ENCODE measurements around the gene PPP2R5C. TPM values are rescaled to one million over a fixed set of nuclear protein-coding genes. Genes with fewer than 3 reads are reported as not detected.

The PPP2R5C gene
- polyA plus RNA-seq, 1 donor from 2014 or later: 111 TPM

GRCh38 chr14:101856536-101856935 lies 95.0 kb downstream of the PPP2R5C start:
- Histone ChIP-seq H3F3A (ENCODE audit: insufficient read depth, low read length, poor library complexity, severe bottlenecking) (no peaks in the 10 kb centered on the region), H4K20me1 (ENCODE audit: insufficient read depth) (no peaks in the 10 kb centered on the region), H3K79me2 (replicated peaks; ENCODE audit: insufficient read depth, low read length) (peaks cover 29% of the 10 kb centered on the region), H3K9ac (ENCODE audit: low read length) (no peak overlapping the region), H3K27ac (ENCODE audit: low read length) (no peak overlapping the region), H2AFZ (ENCODE audit: low read depth, low read length) (no peak overlapping the region), H3K9me3 (ENCODE audit: low read length) (no peaks in the 10 kb centered on the region), H3K4me3 (ENCODE audit: low read length) (no peak overlapping the region), H3K9me2 (ENCODE audit: insufficient read depth, low read length) (no peaks in the 10 kb centered on the region), H3K36me3 (ENCODE audit: insufficient read depth, low read length) (peaks cover 17% of the 10 kb centered on the region), H3K27me3 (ENCODE audit: insufficient read depth, low read depth, low read length) (no peaks in the 10 kb centered on the region), H3K4me2 (ENCODE audit: low read length) (no peak overlapping the region)
- TF ChIP-seq, protein P1, sequence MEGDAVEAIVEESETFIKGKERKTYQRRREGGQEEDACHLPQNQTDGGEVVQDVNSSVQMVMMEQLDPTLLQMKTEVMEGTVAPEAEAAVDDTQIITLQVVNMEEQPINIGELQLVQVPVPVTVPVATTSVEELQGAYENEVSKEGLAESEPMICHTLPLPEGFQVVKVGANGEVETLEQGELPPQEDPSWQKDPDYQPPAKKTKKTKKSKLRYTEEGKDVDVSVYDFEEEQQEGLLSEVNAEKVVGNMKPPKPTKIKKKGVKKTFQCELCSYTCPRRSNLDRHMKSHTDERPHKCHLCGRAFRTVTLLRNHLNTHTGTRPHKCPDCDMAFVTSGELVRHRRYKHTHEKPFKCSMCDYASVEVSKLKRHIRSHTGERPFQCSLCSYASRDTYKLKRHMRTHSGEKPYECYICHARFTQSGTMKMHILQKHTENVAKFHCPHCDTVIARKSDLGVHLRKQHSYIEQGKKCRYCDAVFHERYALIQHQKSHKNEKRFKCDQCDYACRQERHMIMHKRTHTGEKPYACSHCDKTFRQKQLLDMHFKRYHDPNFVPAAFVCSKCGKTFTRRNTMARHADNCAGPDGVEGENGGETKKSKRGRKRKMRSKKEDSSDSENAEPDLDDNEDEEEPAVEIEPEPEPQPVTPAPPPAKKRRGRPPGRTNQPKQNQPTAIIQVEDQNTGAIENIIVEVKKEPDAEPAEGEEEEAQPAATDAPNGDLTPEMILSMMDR (IDR thresholded peaks at IDR 0.05; ENCODE audit: poor library complexity, severe bottlenecking): no peak
- TF ChIP-seq POLR2AphosphoS5 (IDR thresholded peaks at IDR 0.05) (no peak), MXI1 (conservative IDR thresholded peaks at IDR 0.05; ENCODE audit: poor library complexity, severe bottlenecking) (no peak), EZH2 (IDR thresholded peaks at IDR 0.05; ENCODE audit: borderline replicate concordance, insufficient read depth, low read length, poor library complexity, severe bottlenecking) (no peak), SMC3 (conservative IDR thresholded peaks at IDR 0.05; ENCODE audit: poor library complexity) (no peak)

GRCh38 chr14:101857226-101857625 lies 95.7 kb downstream of the PPP2R5C start:
- H3K9ac ChIP-seq (ENCODE audit: low read length): no peak overlapping the region
- peaks cover 17% of the 10 kb centered on the region for H3K36me3 ChIP-seq (ENCODE audit: insufficient read depth, low read length)
- H3K9me2 ChIP-seq (ENCODE audit: insufficient read depth, low read length): no peaks in the 10 kb centered on the region
- H3K79me2 ChIP-seq (replicated peaks; ENCODE audit: insufficient read depth, low read length): peaks cover 29% of the 10 kb centered on the region
- H3F3A ChIP-seq (ENCODE audit: insufficient read depth, low read length, poor library complexity, severe bottlenecking): no peaks in the 10 kb centered on the region
- H3K4me2 ChIP-seq (ENCODE audit: low read length): no peak overlapping the region
- no peaks in the 10 kb centered on the region for H4K20me1 ChIP-seq (ENCODE audit: insufficient read depth)
- no peaks in the 10 kb centered on the region for H3K9me3 ChIP-seq (ENCODE audit: low read length)
- TF ChIP-seq SMC3 (conservative IDR thresholded peaks at IDR 0.05; ENCODE audit: poor library complexity) (no peak), POLR2AphosphoS5 (IDR thresholded peaks at IDR 0.05) (no peak), RAD21 (conservative IDR thresholded peaks at IDR 0.05) (no peak), MXI1 (conservative IDR thresholded peaks at IDR 0.05; ENCODE audit: poor library complexity, severe bottlenecking) (no peak), TAF1 (IDR thresholded peaks at IDR 0.05; ENCODE audit: low read depth) (no peak), EP300 (conservative IDR thresholded peaks at IDR 0.05; ENCODE audit: poor library complexity, severe bottlenecking) (no peak), REST (IDR thresholded peaks at IDR 0.05; ENCODE audit: borderline replicate concordance) (no peak), EZH2 (IDR thresholded peaks at IDR 0.05; ENCODE audit: borderline replicate concordance, insufficient read depth, low read length, poor library complexity, severe bottlenecking) (no peak)
- TF ChIP-seq, protein P1 (IDR thresholded peaks at IDR 0.05; ENCODE audit: poor library complexity, severe bottlenecking): no peak
- H3K27me3 ChIP-seq (ENCODE audit: insufficient read depth, low read depth, low read length): no peaks in the 10 kb centered on the region
- no peak overlapping the region for H3K27ac ChIP-seq (ENCODE audit: low read length)
- H3K4me3 ChIP-seq (ENCODE audit: low read length): no peak overlapping the region
- no peak overlapping the region for H2AFZ ChIP-seq (ENCODE audit: low read depth, low read length)
